GM13976 (cell line): ENCODE results near the gene ZNF791.

Source experiments
- DNase-seq: peaks from one replicate; pipeline ENCODE4 v3.0.0; 2012; ENCODE audit warnings: low spot score
- in situ Hi-C: fragments of 300-500 bp; cut with MboI; formaldehyde crosslinking; loops from one replicate; pipeline ENCODE4 v1.12.0; 2022; ENCODE audit warnings: low sequenced_read_pairs, mixed read lengths, inconsistent platforms; ENCODE audit not compliant: unreplicated experiment
- TF ChIP-seq, protein P1 (sequence below): IDR thresholded peaks from 2 replicates; pipeline ENCODE4 v1.5.1; 2012; ENCODE audit warnings: borderline replicate concordance, mild to moderate bottlenecking; ENCODE audit not compliant: insufficient read depth; ENCODE audit errors: extremely low read depth, missing control alignments, control extremely low read depth

Gene ZNF791

DNA sequence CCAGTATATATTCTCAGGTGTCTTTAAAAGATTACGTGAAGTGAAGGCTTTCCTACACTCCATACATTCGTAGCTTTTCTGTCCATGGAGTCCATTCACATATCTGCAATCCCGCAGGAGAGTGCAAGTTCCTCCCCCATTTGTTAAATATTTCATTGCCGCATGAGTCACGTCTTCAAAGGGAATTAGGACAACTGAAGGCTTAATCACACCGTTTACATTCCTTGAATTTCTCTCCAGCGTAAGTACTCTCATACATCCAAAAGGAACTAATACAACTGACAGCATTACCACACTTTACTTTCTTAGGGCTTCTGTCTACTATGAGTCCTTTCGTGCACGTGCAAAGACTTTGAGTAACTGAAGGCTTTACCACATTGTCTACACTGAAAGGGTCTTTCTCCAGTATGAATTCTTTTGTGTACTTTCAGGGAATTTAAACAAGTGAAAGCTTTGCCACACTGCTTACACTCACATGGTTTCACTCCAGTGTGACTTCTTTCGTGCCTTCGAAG, 30.5 kb upstream of the ZNF791 start:
- in situ Hi-C loops = no loop called here
- DNase-seq = no peak
- TF ChIP-seq, protein P1, sequence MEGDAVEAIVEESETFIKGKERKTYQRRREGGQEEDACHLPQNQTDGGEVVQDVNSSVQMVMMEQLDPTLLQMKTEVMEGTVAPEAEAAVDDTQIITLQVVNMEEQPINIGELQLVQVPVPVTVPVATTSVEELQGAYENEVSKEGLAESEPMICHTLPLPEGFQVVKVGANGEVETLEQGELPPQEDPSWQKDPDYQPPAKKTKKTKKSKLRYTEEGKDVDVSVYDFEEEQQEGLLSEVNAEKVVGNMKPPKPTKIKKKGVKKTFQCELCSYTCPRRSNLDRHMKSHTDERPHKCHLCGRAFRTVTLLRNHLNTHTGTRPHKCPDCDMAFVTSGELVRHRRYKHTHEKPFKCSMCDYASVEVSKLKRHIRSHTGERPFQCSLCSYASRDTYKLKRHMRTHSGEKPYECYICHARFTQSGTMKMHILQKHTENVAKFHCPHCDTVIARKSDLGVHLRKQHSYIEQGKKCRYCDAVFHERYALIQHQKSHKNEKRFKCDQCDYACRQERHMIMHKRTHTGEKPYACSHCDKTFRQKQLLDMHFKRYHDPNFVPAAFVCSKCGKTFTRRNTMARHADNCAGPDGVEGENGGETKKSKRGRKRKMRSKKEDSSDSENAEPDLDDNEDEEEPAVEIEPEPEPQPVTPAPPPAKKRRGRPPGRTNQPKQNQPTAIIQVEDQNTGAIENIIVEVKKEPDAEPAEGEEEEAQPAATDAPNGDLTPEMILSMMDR = no peak

DNA sequence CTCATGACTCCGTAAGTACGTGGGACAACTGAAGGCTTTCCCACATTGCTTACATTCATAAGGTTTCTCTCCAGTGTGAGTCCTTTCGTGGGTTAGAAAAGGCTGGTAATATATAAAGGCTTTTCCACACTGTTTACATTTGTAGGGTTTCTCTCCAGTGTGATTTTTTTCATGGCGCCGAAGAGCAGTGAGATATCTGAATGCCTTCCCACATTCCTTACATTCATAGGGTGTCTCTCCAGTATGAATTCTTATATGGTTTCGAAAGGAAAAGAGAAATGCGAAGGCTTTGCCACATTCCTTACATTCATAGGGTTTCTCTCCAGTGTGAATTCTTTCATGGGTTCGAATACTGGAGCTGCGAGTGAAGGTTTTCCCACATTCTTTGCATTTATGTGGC, 29.6 kb upstream of the ZNF791 start:
- TF ChIP-seq, protein P1 = no peak
- no peak for DNase-seq
- in situ Hi-C loops = no loop called here

DNA sequence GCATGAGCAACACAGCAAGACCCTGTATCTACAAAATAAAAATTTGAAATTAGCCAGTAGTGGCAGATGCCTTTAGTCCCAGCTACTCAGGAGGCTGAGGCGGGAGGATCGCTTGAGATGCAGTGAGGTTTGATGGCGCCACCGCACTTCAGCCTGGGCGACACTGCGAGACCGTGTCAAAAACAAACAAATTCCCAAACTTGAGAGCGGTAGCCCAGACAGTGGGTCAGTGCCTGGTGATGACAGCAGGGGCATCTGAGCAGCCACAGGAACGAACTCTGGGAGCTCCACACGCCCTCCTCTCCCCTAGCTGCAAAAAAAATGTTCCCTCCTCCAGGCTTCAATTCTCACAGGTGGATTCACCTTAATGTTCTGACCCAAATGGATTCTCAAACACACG, 14.2 kb upstream of the ZNF791 start:
- TF ChIP-seq, protein P1 = no peak
- in situ Hi-C loops = no loop called here
- DNase-seq = no peak

DNA sequence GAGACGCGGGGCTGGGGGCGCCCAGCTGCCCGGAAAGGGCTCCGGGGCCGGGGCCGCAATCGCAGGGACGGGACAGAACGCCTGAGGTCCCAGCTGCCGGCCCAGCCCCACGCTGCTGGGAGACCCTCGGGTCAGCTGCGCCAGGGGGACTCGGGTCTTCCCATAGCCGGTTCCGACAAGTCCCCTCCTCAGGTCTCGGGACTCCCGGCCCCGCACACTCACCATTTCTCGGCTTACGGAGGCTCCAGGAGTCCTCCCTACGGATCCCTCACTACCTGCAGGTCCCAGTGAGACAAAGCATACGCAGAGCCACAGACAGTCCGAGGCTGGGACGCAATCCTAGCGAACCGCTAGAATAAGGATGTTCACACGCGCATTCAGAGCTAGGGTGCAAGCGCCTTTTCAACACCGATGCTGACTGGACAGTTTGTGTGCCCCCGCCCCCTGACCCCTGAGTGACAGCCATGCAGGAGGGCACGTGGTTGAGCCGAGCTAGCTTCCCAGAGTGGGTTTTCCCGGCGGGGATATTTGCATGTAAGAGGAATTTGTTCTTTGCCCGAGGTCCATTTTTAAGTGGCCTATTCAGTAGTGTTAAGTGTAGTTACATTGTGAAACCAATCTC, 13.7 kb upstream of the ZNF791 start:
- TF ChIP-seq, protein P1 = no peak
- in situ Hi-C loops = no loop called here
- DNase-seq = no peak

DNA sequence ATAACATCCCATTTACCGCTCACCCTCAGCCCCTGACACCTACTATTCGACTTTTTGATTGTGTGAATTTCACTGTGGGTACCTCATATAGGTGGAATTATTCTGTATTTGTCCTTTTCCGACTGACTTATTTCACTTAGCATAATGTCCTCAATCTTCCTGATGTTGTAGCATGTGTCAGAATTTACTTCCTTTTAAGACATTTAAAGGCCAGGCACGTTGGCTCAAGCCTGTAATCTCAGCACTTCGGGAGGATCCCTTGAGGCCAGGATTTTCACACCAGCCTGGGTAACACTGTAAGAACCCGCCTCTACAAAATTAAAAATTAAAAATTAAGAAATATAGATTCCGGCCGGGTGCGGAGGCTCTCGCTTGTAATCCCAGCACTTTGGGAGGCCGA, 13.1 kb upstream of the ZNF791 start:
- TF ChIP-seq, protein P1 = no peak
- no peak for DNase-seq
- in situ Hi-C loops = no loop called here

DNA sequence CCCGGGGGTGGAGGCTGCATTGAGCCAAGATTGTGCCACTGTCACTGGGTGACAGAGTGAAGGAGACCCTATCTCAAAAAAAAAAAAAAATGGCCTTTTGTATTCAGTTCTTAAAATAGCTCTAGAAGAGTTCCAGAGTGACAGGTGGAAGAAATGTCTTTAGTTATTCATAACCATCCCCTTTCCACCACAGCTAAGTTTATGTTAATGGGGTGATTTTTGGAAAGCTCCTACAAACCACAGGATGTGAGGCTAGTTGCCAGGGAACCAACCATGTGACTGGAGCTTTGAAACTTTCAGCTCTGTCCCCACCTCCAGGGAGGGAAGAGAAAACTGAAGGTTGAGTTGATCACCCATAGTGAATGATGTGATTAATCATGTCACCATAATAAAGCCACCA, 7.0 kb upstream of the ZNF791 start:
- peak; percentile 77 for DNase-seq
- in situ Hi-C loops = no loop called here
- TF ChIP-seq, protein P1 = no peak
